SK-N-SH treated with all-trans-retinoic acid at 6 μM for 48 hours (cell line): Measurements from ENCODE around the gene TRIM54.

Source experiments
- ATAC-seq: fragments of 200-7000 bp; cut with Tn5 transposase; 3 replicates; pipeline ENCODE4 v1.9.1; 2020; ENCODE audit warnings: mild to moderate bottlenecking, moderate library complexity
- ARNTL ChIP-seq: fragments of 450-650 bp; formaldehyde crosslinking; IDR thresholded peaks from 2 replicates; pipeline ENCODE4 v1.5.0; 2020; ENCODE audit warnings: low read depth, mild to moderate bottlenecking, moderate library complexity, borderline replicate concordance
- BACH2 ChIP-seq: fragments of 250-450 bp; sonication (Bioruptor Pico); IDR thresholded peaks from 2 replicates; pipeline ENCODE4 v1.9.0; 2021; ENCODE audit warnings: mild to moderate bottlenecking, borderline replicate concordance
- CSDC2 ChIP-seq: fragments of 250-450 bp; sonication (Bioruptor Pico); IDR thresholded peaks from 2 replicates; pipeline ENCODE4 v1.5.0; 2020; ENCODE audit warnings: mild to moderate bottlenecking, moderate library complexity
- ESRRG ChIP-seq: fragments of 250-450 bp; sonication (Bioruptor Pico); IDR thresholded peaks from 2 replicates; pipeline ENCODE4 v1.6.1; 2021; ENCODE audit warnings: mild to moderate bottlenecking
- GLIS3 ChIP-seq: fragments of 250-450 bp; sonication (Bioruptor Pico); IDR thresholded peaks from 2 replicates; pipeline ENCODE4 v1.5.0; 2020; ENCODE audit warnings: mild to moderate bottlenecking, moderate library complexity
- ISL1 ChIP-seq: fragments of 250-450 bp; sonication (Bioruptor Pico); IDR thresholded peaks from 2 replicates; pipeline ENCODE4 v2.1.2; 2022; ENCODE audit warnings: mild to moderate bottlenecking, moderate library complexity
- OSR1 ChIP-seq: fragments of 250-450 bp; sonication (Bioruptor Pico); IDR thresholded peaks from 2 replicates; pipeline ENCODE4 v1.8.0; 2022; ENCODE audit warnings: moderate library complexity, mild to moderate bottlenecking, inconsistent platforms
- PPARA ChIP-seq: fragments of 250-450 bp; sonication (Bioruptor Pico); IDR thresholded peaks from 2 replicates; pipeline ENCODE4 v1.5.0; 2020; ENCODE audit warnings: mild to moderate bottlenecking, borderline replicate concordance
- RARB ChIP-seq: fragments of 250-450 bp; sonication (Bioruptor Pico); IDR thresholded peaks from 2 replicates; pipeline ENCODE4 v1.8.0; 2021; ENCODE audit warnings: mild to moderate bottlenecking, moderate library complexity
- SNAI2 ChIP-seq: fragments of 250-450 bp; sonication (Bioruptor Pico); IDR thresholded peaks from 2 replicates; pipeline ENCODE4 v1.5.0; 2020; ENCODE audit warnings: mild to moderate bottlenecking, moderate library complexity
- TOX ChIP-seq: fragments of 250-450 bp; sonication (Bioruptor Pico); IDR thresholded peaks from 2 replicates; pipeline ENCODE4 v1.8.0; 2021; ENCODE audit warnings: mild to moderate bottlenecking, moderate library complexity, borderline replicate concordance
- ZC3H10 ChIP-seq: fragments of 250-450 bp; sonication (Bioruptor Pico); IDR thresholded peaks from 2 replicates; pipeline ENCODE4 v1.5.1; 2021; ENCODE audit warnings: mild to moderate bottlenecking, moderate library complexity
- ZFP3 ChIP-seq: fragments of 250-450 bp; sonication (Bioruptor Pico); IDR thresholded peaks from 2 replicates; pipeline ENCODE4 v1.5.0; 2020; ENCODE audit warnings: mild to moderate bottlenecking, moderate library complexity
- ZFP30 ChIP-seq: fragments of 450-650 bp; formaldehyde crosslinking; IDR thresholded peaks from 2 replicates; pipeline ENCODE4 v1.5.0; 2022; ENCODE audit warnings: mild to moderate bottlenecking, moderate library complexity
- ZNF565 ChIP-seq: fragments of 450-650 bp; formaldehyde crosslinking; conservative IDR thresholded peaks from 2 replicates; pipeline ENCODE4 v1.5.0; 2020; ENCODE audit warnings: low read depth, mild to moderate bottlenecking, moderate library complexity
- ZNF70 ChIP-seq: fragments of 450-650 bp; formaldehyde crosslinking; IDR thresholded peaks from 2 replicates; pipeline ENCODE4 v1.5.0; 2020; ENCODE audit warnings: mild to moderate bottlenecking, moderate library complexity
- TF ChIP-seq, protein P1 (sequence below): fragments of 250-450 bp; sonication (Bioruptor Pico); IDR thresholded peaks from 2 replicates; pipeline ENCODE4 v1.5.1; 2020; ENCODE audit warnings: low read depth, mild to moderate bottlenecking, moderate library complexity
- TF ChIP-seq, protein P2 (sequence below): fragments of 250-450 bp; sonication (Bioruptor Pico); IDR thresholded peaks from 2 replicates; pipeline ENCODE4 v1.5.1; 2021; ENCODE audit warnings: mild to moderate bottlenecking, moderate library complexity
- TF ChIP-seq, protein P3 (sequence below): fragments of 250-450 bp; sonication (Bioruptor Pico); IDR thresholded peaks from 2 replicates; pipeline ENCODE4 v1.8.0; 2020; ENCODE audit warnings: mild to moderate bottlenecking, moderate library complexity, borderline replicate concordance
- TF ChIP-seq, protein P4 (sequence below): fragments of 250-450 bp; sonication (Bioruptor Pico); IDR thresholded peaks from 2 replicates; pipeline ENCODE4 v1.8.0; 2021; ENCODE audit warnings: low read depth, mild to moderate bottlenecking, moderate library complexity, borderline replicate concordance
- TF ChIP-seq, protein P5 (sequence below): fragments of 250-450 bp; sonication (Bioruptor Pico); IDR thresholded peaks from 2 replicates; pipeline ENCODE4 v1.5.0; 2020; ENCODE audit warnings: mild to moderate bottlenecking, moderate library complexity

The TRIM54 gene

DNA sequence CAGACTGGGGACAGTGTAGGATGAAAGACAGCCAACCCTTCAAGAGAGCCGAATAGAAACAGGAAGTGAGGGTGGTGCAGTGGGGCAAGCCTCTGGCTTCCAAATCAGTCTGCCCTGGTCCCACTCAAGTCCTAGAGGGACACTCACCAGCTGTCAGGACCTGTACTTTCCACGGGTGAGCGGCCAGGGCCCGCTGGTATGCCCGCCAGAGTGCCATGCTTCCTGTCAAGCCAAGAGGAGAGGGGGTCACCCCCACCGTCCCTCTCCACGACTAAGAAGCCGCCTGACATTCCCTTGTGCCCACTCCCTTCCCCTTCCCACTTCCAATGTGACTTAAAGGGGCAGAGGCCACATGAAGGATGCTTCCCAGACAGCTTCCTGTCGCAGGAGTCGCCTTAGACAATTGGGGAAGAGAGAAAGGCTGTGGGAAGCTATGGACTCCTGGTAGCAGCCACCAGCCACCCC is 40.1 kb downstream of the TRIM54 start:
- ATAC-seq = peak; percentile 10
- TF ChIP-seq, protein P1, sequence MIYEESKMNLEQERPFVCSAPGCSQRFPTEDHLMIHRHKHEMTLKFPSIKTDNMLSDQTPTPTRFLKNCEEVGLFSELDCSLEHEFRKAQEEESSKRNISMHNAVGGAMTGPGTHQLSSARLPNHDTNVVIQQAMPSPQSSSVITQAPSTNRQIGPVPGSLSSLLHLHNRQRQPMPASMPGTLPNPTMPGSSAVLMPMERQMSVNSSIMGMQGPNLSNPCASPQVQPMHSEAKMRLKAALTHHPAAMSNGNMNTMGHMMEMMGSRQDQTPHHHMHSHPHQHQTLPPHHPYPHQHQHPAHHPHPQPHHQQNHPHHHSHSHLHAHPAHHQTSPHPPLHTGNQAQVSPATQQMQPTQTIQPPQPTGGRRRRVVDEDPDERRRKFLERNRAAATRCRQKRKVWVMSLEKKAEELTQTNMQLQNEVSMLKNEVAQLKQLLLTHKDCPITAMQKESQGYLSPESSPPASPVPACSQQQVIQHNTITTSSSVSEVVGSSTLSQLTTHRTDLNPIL = no peak
- TF ChIP-seq ZFP3 (CRISPR knock-in tag) (no peak), ZC3H10 (CRISPR knock-in tag) (no peak), RARB (CRISPR knock-in tag) (no peak), ISL1 (no peak), ZNF565 (CRISPR knock-in tag) (no peak), PPARA (no peak), ARNTL (CRISPR knock-in tag) (no peak), ESRRG (no peak), TOX (CRISPR knock-in tag) (no peak), GLIS3 (CRISPR knock-in tag) (no peak), ZFP30 (no peak), BACH2 (CRISPR knock-in tag) (no peak), ZNF70 (no peak), OSR1 (CRISPR knock-in tag) (no peak), CSDC2 (CRISPR knock-in tag) (no peak)
- TF ChIP-seq, protein P2, sequence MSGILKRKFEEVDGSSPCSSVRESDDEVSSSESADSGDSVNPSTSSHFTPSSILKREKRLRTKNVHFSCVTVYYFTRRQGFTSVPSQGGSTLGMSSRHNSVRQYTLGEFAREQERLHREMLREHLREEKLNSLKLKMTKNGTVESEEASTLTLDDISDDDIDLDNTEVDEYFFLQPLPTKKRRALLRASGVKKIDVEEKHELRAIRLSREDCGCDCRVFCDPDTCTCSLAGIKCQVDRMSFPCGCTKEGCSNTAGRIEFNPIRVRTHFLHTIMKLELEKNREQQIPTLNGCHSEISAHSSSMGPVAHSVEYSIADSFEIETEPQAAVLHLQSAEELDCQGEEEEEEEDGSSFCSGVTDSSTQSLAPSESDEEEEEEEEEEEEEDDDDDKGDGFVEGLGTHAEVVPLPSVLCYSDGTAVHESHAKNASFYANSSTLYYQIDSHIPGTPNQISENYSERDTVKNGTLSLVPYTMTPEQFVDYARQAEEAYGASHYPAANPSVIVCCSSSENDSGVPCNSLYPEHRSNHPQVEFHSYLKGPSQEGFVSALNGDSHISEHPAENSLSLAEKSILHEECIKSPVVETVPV = no peak; the same call in 1 of the 2 replicates
- TF ChIP-seq, protein P3, sequence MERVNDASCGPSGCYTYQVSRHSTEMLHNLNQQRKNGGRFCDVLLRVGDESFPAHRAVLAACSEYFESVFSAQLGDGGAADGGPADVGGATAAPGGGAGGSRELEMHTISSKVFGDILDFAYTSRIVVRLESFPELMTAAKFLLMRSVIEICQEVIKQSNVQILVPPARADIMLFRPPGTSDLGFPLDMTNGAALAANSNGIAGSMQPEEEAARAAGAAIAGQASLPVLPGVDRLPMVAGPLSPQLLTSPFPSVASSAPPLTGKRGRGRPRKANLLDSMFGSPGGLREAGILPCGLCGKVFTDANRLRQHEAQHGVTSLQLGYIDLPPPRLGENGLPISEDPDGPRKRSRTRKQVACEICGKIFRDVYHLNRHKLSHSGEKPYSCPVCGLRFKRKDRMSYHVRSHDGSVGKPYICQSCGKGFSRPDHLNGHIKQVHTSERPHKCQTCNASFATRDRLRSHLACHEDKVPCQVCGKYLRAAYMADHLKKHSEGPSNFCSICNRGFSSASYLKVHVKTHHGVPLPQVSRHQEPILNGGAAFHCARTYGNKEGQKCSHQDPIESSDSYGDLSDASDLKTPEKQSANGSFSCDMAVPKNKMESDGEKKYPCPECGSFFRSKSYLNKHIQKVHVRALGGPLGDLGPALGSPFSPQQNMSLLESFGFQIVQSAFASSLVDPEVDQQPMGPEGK = no peak; the same call in 1 of the 2 replicates
- TF ChIP-seq, protein P4, sequence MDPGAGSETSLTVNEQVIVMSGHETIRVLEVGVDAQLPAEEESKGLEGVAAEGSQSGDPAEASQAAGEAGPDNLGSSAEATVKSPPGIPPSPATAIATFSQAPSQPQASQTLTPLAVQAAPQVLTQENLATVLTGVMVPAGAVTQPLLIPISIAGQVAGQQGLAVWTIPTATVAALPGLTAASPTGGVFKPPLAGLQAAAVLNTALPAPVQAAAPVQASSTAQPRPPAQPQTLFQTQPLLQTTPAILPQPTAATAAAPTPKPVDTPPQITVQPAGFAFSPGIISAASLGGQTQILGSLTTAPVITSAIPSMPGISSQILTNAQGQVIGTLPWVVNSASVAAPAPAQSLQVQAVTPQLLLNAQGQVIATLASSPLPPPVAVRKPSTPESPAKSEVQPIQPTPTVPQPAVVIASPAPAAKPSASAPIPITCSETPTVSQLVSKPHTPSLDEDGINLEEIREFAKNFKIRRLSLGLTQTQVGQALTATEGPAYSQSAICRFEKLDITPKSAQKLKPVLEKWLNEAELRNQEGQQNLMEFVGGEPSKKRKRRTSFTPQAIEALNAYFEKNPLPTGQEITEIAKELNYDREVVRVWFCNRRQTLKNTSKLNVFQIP (CRISPR knock-in tag) = no peak
- TF ChIP-seq, protein P5, sequence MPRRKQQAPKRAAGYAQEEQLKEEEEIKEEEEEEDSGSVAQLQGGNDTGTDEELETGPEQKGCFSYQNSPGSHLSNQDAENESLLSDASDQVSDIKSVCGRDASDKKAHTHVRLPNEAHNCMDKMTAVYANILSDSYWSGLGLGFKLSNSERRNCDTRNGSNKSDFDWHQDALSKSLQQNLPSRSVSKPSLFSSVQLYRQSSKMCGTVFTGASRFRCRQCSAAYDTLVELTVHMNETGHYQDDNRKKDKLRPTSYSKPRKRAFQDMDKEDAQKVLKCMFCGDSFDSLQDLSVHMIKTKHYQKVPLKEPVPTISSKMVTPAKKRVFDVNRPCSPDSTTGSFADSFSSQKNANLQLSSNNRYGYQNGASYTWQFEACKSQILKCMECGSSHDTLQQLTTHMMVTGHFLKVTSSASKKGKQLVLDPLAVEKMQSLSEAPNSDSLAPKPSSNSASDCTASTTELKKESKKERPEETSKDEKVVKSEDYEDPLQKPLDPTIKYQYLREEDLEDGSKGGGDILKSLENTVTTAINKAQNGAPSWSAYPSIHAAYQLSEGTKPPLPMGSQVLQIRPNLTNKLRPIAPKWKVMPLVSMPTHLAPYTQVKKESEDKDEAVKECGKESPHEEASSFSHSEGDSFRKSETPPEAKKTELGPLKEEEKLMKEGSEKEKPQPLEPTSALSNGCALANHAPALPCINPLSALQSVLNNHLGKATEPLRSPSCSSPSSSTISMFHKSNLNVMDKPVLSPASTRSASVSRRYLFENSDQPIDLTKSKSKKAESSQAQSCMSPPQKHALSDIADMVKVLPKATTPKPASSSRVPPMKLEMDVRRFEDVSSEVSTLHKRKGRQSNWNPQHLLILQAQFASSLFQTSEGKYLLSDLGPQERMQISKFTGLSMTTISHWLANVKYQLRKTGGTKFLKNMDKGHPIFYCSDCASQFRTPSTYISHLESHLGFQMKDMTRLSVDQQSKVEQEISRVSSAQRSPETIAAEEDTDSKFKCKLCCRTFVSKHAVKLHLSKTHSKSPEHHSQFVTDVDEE = no peak

DNA sequence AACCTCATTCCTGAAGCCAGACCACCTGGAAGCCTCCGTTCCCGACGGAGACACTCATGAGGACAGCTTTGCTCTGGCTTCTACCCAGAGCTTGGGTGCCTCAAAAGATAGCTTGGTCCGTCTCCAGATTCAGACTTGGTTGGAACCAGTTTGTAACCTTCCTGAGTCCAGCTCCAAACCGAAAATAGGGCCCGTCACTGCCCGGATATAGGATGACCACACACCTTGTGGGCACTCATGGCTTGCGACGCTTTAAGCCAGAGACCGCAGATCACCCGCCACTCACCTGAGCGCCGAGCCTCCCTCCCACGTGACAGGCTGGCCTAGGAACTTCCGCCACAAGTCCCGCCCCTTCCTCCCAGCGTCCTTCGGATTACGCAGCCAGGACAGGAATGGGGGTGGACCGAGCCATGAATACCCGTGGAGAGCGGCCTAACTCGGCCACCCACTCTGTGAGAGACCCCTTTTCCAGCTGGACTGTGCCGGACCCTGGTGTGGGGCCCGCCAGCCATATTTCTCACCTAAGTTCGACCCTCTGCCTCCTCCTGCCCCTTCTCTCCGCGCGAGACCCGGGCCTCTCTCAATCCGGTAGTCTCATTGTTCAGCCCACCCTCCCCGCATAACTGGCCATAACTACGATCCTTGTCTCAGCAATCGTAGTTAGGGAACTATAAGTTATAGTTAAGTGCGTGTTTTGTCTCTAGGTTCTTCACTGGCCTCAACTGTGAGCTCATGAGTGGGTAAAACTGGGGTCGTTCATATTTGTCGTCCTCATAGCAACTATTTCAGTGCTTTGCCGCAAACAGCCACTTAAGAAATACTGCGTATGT is 40.8 kb downstream of the TRIM54 start, which contains the start of gene MPV17:
Gene MPV17 (minus strand): TSS at position 332 of the 830 bp plus-strand sequence. CDS start 580 bp downstream, outside the sequence.
- TF ChIP-seq, protein P2 = peak; percentile 7; the same call in 1 of the 2 replicates
- TF ChIP-seq SNAI2 (CRISPR knock-in tag) (peak; percentile 84; the same call in 1 of the 2 replicates), CSDC2 (CRISPR knock-in tag) (no peak), ZNF70 (peak; percentile 10; the same call in 1 of the 2 replicates), ZFP3 (CRISPR knock-in tag) (no peak; the same call in 1 of the 2 replicates), ARNTL (CRISPR knock-in tag) (no peak), ESRRG (peak; percentile 9; the same call in 1 of the 2 replicates), TOX (CRISPR knock-in tag) (peak; percentile 19; the same call in 1 of the 2 replicates), GLIS3 (CRISPR knock-in tag) (peak; percentile 44; the same call in 1 of the 2 replicates), RARB (CRISPR knock-in tag) (no peak; the same call in 1 of the 2 replicates), ZNF565 (CRISPR knock-in tag) (peak; percentile 14; the same call in 1 of the 2 replicates), PPARA (no peak)
- TF ChIP-seq, protein P5 = peak; percentile 23; the same call in 1 of the 2 replicates
- TF ChIP-seq, protein P1 = no peak; the same call in 1 of the 2 replicates
- peak; percentile 87 for ATAC-seq
